ENCODE measurements around the gene LRMDA.

DNA sequence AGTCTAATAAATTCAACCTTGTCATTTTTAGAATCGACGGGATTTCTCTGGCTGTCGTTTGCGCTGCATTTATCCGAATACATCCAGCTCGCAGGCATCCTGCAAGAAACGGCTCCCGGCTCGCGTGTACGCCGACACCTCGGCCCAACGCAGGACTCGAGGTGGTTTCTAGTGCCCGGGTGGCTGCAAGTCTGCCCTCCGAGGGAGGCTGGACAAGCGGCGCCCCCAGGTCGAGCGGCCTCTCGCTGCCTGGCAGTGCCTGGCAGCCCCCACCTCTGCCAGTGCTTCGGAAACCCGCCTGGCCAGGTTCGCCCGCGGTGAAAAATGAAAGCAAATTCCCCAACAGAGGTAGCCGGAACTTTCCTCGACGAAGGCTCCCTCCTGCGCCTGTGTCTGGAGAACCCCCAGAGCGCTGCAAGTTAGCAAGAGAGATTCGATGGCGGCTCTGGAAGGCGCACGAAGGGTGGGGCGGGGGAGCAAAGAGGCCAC lies 24.2 kb upstream of the LRMDA start:
- TF ChIP-seq, protein P1, sequence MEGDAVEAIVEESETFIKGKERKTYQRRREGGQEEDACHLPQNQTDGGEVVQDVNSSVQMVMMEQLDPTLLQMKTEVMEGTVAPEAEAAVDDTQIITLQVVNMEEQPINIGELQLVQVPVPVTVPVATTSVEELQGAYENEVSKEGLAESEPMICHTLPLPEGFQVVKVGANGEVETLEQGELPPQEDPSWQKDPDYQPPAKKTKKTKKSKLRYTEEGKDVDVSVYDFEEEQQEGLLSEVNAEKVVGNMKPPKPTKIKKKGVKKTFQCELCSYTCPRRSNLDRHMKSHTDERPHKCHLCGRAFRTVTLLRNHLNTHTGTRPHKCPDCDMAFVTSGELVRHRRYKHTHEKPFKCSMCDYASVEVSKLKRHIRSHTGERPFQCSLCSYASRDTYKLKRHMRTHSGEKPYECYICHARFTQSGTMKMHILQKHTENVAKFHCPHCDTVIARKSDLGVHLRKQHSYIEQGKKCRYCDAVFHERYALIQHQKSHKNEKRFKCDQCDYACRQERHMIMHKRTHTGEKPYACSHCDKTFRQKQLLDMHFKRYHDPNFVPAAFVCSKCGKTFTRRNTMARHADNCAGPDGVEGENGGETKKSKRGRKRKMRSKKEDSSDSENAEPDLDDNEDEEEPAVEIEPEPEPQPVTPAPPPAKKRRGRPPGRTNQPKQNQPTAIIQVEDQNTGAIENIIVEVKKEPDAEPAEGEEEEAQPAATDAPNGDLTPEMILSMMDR (IDR thresholded peaks at IDR 0.05), result peak in 4 of 7 experiments; percentile 10 to 32 (median 26)
- no peak for TF ChIP-seq POLR2A (IDR thresholded peaks at IDR 0.05)

Data from body of pancreas (tissue), 4 donors.